Measurements from ENCODE around the gene CREB3L2.
"Not testable (repeated sequence)": the region's sequence is repeated elsewhere in the genome, so short reads cannot be mapped to it uniquely, and the experiment has no call there.

CREB3L2 gene

DNA sequence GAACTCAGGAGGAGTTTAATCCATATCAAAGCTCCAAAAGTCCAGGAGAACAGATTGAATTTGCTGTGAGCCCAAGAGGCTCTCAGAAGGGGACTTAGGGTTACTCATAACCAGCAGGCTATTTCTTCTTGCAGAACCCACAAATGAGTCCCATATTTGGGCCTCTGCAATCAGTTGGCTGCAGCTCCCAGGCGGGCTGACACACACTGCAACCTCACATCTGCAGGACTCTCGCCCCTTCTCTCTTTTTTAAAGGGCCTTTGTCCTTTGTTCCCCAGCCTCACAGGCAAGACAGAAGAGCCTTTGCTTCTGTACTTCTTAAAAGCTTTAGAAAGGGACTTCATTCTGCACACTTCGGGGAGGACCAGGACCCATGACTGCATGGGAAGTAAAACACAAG lies 26.7 kb downstream of the CREB3L2 start:
- in situ Hi-C loops (cut with HindIII; ENCODE audit: low sequenced_read_pairs), result no loop called here

DNA sequence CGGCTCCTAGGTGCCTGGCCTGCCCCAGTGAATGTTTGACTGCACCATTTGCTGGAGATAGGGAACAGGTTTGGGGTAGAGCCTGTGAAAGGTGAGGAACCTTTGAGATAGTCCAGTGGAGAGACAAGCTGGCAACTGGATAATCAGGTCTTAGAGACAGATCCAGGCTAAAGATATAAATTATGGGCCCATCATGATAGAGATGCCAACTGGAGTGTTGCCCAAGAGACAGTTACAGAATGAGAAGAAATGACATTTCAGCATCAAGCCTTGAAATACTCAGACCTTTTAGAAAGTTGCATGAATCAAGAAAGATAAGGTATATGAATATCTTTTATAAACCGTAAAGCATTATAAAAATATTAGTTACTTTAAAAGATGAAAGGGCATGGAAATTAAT lies 27.1 kb downstream of the CREB3L2 start:
- in situ Hi-C loops (cut with HindIII; ENCODE audit: low sequenced_read_pairs), result no loop called here

DNA sequence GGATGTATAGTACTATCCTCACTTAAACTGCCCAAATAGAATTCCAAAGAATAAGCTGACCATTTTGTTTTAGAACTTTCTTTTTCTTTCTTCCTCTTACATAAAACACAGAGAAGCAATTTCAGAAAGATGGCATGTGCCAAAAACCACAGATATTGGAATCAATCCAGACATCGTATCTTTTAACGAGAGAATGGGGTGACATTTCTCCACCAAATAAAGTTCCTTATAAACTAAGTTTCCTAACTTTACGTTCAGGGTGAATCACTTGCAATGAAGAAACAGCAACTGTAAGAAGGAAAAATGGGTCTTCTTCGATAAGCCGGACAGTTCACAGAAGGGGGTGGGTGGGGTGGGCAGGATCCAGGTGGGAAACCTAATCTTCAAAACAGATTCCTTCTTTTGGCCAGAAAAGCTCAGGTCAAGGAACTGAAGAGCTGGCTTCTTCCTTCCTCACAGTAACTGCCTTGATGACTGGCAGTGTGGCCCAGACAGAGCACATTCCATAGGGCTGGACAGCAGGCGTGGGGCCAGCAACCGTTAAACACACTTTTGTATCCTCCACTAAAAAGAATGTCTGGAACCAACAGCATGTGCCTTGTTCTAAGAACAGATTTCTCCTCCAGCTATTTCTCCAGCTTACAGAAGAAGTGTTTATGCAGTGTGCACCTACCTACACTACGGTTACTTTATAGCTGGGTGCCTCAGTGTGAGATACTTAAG lies 31.5 kb downstream of the CREB3L2 start:
- in situ Hi-C loops (cut with HindIII; ENCODE audit: low sequenced_read_pairs), result no loop called here

DNA sequence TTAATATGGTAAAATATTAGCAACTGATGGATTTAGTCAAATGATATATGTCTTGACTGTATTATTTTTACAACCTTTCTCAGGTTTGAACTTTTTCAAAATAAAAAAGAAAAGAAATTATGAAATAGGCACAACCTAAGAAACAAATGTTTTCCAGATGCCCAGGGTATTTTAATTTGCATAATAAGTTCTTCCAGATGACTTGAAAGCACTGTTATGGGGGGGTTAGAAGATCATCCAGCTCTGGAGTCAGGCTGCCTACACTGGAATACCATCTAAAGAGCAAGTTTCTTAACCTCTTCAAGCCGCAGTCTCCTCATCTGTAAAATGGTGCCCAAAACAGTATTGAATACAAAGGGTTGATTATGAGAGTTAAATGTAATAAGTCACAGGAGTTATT lies 32.1 kb downstream of the CREB3L2 start:
- in situ Hi-C loops (cut with HindIII; ENCODE audit: low sequenced_read_pairs), result no loop called here

DNA sequence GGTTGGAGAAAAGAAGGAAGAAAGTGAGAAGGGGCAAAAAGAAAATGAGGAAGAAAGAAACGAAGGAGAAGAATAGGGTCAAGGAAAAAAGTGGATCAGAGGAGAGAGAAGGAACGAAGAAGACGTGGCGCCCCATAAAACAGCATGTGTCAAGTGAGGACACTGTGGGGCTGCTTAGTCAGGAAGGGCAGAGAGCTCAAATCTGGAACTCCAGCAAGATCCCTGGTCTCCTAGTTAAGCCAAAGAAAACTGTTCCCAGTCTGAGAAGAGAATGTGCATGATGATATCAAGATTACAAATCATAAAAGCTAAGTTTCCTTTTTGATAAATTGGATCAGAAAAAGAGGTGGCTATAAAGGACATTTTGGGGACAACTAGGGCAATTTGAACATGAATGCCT lies 33.0 kb downstream of the CREB3L2 start:
- in situ Hi-C loops (cut with HindIII; ENCODE audit: low sequenced_read_pairs), result no loop called here

DNA sequence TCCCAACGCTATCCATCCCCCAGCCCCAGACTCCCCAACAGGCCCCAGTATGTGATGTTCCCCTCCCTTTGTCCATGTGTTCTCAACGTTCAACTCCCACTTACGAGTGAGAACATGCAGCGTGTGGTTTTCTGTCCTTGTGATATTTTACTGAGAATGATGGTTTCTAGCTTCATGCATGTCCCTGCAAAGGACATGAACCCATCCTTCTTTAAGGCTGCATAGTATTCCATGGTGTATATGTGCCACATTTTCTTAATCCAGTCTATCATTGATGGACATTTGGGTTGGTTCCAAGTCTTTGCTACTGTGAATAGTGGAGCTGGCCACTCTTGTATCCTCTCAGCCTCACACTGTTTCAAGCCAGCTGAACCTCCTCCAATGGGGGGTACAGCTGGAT lies 33.5 kb downstream of the CREB3L2 start:
- in situ Hi-C loops (cut with HindIII; ENCODE audit: low sequenced_read_pairs), result not testable (repeated sequence)

DNA sequence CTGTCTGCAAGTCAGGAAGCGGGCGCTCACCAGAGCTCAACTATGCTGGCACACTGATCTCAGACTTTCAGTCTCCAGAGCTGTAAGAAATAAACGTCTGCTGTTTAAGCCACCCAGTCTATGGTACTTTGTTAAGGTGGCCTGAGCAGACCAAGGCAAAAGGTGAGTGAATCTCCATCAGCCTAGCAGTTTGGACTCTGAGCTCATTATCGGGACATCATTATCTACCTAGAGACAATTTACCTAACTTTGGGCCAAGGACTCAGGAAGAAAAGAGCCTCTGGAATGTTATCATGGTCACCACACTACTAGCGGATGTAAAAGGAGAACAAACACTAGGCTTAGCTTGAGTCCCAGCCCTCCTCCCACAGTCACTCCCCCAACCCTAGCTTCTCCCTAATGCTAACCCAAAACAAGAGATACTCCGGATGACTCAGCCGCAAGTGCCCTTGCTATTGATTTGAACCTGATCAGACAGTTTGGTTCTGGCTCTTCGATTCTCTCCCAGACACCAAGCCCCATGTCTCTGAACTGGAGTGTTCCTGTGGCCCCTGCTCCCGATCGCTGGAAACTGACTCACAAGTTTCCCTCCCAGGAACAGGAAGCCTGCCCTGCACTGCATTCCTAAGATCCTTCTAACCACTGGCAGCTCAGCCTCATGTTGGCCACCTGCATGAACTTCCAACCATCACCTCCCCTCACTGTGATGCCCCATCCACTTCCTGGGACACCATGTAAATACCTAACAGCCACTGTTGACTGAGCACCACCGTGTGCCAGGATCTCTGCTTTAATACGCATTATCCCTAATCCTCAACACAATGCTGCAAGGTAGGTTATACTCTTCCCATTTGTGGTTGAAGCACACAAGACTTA lies 34.5 kb downstream of the CREB3L2 start:
- in situ Hi-C loops (cut with HindIII; ENCODE audit: low sequenced_read_pairs), result no loop called here

DNA sequence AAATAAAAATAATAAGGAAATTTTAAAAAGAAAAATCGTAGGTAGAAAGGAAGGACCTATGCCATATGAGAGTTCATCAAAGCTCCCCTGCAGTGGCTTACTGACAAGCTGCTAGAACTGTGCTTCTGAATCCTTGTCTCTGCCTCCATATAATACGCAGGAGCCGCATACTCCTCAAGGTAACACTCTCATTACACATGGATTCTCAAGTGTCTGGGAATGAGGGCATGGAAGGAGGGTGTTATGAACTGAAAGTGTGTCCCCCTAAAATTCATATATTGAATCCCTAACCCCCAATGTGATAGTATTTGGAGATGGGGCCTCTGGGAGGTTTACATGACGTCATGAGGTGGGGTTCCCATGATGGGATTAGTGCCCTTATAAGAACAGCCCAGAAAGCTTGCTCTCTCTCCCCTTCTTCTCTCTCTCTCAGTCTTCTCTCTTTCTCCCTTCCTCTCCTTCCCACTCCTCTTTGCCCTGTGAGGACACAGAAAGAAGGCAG lies 35.2 kb downstream of the CREB3L2 start:
- in situ Hi-C loops (cut with HindIII; ENCODE audit: low sequenced_read_pairs), result no loop called here

DNA sequence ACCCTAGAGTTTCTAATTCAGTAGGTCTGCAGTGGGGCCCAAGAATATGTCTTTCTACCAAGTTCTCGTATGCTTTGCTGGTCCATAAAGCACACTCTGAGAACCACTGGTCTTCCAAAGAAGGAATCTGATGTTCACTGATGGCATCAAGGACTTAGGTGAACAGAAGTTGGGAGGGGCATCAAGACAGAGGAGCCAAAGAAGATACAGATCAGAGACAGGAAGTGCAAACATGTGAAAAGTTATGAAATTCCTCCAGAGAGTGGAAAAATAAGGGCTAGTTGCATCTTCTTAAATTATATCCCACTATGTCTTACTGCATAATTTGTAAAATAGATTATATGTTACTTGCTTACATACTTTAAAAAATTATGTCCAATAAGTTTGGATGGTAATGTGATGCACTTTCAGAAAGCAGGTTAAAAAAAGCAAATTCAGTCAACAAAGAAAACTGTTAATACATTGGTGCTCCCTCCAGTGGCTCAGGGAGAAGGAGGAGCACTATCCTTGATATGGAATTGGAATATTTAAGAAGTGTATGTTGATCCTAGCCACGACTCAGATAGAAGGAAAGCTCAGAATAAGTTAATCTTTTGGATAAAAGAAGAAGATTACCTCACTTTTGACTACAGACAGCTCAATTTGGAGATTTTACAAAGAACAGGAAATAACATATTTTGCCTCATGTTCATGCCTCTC lies 35.8 kb downstream of the CREB3L2 start:
- in situ Hi-C loops (cut with HindIII; ENCODE audit: low sequenced_read_pairs), result no loop called here

DNA sequence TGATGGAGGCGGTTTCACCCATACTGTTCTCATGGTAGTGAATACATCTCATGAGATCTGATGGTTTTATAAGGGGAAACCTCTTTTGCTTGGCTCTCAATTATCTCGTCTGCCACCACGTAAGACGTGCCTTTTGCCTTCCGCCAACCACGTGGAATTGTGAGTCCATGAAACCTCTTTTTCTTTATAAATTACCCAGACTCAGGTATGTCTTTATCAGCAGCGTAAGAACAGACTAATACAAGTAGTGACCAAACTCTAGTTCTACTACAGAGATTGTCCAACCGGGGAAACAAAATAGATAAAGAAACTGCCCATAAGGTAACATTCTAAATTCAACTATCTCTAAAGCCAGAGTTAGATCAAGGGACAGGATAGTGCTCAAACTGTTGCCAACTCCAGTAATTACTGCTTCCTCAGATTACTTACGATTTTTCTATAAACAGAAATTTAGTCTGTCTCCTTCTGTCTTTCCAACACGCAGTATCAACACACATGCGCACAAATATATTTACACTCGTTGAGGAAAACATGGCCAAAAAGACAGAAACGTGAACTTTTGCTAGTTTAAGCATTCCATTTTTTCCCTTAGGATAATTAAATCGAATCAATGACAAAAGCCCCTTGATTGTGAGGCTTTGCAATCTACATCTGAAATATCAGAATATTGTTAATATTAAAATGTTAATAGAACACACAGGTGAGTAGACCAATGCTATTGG lies 36.9 kb downstream of the CREB3L2 start:
- in situ Hi-C loops (cut with HindIII; ENCODE audit: low sequenced_read_pairs), result no loop called here

DNA sequence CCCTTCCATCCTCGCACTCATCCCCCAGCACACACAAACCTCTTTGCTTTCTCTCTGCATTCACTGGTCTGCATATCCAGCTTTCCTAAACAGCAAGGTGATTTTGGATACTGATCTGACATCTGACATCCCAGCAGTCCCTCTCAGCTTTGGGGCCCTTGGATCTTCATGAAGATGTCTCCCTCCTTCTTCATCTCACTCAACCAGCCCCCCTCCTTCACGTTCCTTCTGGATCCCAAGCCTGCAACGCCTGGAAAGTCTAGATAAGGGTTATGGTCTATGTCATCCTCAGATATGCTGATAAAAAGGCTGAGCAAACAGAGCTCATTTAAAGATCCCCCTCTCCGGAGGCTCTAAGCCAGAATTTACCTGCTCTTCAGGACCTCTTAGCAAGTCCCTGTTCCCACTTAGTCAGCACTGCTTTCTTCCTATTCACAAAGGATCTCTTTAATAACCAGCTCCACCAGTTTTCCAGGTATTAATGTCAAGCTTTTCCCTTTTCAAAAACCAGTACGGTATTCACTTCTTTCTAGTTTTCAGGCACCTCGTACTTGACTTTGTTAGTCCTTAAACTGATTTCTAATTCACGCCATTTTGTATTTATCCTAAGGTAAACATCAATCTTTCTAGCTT lies 38.9 kb downstream of the CREB3L2 start:
- in situ Hi-C loops (cut with HindIII; ENCODE audit: low sequenced_read_pairs), result no loop called here

DNA sequence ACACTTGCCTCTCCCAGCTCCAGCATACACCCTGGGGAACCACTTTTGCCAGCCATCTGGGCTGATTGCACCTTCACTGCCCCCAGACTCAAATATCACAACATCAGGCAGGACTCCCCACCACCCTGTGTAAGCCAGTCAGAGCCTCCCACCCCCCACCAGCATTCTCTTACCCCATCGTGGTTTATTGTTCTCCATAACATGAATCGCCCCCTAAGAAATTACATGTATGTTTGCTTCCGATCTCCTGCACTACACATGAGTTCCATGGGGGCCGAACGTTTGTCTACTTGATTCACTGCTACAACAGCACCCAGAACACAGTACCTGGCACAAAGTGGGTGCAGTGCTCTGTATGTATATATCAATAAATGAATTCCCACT lies 39.4 kb downstream of the CREB3L2 start:
- in situ Hi-C loops (cut with HindIII; ENCODE audit: low sequenced_read_pairs), result no loop called here

DNA sequence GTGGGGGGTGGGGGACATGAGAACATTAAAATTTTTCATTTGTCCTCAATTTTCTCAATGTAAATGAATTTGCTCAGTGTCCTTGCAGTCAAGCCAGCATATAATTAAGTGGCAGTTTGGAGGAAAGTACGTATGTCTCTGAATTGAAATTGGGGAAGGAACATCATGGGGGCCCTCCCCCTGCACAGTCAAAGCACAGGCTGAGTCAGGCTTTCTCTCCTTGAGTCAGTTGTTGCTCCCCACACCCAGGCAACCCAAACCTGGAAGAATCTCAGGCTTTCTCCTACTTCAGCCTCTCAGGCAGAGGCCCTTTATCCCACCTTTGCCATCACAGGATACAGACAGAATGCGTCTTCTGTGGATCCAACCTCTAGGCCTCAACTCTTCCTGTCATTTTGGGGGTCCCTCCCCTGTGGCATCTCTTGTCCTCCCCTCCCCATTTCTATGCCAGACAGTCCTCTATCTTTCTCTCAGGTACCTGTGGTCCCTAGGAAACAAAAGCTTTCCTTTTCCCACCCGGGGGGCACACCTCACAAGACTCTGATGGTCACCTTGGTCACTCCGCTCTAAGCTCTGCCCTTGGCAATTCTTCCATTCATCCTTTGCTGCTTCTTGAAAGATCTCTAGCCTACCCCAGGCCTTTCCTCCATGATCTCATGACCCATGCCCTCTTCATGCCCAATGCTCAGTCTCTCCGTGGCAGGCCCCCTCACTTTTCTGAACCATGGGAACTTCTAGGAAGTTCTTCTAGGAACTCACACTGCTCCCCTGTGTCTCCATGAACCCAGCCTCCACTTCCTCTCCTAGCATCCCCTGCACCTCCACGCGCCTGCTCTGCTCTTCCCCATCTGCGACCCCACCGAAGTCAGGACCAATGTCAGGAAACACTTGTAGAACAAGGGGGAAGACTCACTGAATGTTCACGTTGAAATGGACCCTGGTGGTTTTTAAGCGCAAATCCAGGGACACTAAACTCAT lies 40.4 kb downstream of the CREB3L2 start:
- in situ Hi-C loops (cut with HindIII; ENCODE audit: low sequenced_read_pairs), result no loop called here

DNA sequence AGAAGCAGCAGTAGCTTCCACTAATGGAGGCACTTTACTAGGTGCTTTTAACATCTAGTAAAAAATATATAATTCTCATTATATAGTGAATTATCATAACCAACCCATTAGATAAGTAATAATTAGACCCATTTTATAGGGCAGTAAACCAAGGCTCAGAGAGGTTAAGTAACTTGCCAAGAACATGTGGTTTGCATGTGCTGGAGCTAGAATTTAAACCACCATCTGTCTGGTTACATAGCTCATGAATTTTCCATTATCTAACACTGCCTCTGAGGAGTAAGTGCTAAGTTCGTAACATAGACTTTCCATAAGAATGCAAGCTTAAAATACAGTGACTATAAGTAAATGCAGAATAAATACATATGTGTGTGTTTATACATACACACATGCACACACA lies 41.9 kb downstream of the CREB3L2 start:
- in situ Hi-C loops (cut with HindIII; ENCODE audit: low sequenced_read_pairs), result no loop called here

DNA sequence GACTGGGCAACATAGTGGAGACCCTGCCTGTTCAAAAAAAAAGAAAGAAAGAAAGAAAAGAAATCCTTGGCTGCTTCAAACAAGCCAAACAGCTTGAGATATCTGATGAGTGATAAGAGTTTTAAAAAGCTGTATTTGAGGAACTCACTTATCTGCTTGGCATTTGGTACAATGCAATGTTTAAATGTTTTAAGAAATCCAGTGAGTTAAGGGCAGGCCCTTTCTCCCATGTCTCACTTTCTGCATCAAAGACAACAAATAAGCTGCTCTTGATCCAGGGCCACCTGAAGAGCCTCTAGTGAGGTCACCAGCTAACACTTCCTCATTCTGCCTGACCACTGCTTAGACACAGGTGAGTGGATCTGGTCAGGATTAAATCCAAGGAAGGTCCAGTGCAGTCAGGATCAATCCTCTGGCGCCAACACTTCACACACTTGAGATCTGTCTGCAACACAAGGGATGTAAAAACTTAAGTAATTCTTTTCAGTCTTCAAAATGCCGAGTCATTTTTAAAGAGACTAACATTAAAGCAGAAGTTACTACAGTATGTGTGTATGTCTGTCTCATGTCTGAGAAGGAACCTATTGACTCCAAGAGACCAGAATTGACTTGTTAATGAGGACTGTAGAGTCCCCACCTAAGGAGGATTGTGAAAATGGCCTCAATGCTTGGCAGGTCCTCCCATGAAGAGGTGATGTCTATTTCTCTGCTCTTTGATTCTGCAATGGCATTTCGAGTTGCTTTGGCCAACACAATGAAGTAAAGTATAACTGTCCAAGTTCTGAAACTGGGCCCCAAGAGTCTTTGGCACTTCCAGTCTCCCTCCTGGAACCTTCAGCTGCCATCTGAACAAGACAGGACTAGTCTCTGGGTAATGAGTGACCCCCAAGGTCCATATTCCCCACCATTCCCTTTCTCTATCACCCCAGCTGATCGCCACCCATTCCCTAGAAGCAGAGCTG lies 43.1 kb downstream of the CREB3L2 start:
- in situ Hi-C loops (cut with HindIII; ENCODE audit: low sequenced_read_pairs), result no loop called here

DNA sequence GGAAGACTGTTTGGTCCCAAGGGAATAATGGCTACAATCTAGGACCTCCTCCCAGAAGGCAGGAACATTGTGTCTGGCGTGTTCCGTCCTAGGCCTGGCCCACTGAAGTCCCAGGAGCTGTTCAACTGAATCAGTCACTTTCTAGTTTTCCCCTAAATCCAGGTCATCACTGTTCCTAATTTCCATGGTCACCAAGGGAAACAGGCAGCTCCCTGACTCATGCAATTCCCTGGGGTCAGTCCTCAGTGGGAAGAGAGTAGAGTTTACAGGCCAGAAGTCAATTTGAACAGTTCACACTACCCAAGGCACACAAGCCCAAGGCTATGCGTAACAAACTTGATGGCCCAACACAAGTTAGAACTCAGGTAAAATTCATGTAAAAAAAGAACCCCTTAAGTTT lies 44.0 kb downstream of the CREB3L2 start:
- in situ Hi-C loops (cut with HindIII; ENCODE audit: low sequenced_read_pairs), result no loop called here

DNA sequence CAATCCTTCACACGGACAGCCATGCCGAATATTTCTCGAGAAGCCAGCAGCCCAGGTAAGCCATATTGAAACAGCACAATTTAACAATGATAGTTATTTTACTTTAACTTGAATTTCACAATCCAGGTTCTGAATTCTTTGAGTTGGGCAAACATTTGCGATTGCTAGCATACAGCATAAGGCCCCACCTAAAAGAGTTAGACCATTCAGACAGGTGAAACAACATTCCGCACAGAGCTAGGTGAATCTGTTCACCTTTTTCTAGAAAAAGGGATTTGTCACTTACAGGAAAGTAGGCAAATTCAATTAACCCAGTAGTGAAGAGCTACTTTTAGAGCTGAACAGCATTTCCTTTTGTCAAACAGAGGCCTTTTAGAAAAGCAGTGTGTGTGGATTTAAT lies 45.3 kb downstream of the CREB3L2 start:
- in situ Hi-C loops (cut with HindIII; ENCODE audit: low sequenced_read_pairs), result no loop called here

DNA sequence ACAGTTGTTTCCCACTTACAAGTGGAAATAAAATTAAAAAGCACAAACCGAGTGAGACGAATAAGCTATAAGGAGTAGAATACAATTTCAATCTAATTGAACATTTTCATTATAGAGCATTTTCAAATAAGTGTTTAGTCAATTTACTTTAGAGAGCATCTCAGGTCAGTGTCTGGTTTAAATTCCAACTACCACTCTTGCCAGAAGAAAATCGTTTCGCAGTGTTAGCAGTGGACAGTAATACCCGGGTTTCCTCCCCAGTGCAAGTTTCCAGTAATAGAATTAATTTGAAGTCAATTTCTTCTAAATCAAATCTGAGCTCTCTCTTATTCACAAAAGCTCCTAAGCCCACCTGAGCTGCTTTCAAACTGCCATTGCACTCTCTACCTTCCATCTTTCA lies 45.7 kb downstream of the CREB3L2 start:
- in situ Hi-C loops (cut with HindIII; ENCODE audit: low sequenced_read_pairs), result no loop called here
